Measurements from ENCODE around the gene ZNF410. TPM values are rescaled to one million over a fixed set of nuclear protein-coding genes. Genes with fewer than 3 reads are reported as not detected.
"Not testable (repeated sequence)": the region's sequence is repeated elsewhere in the genome, so short reads cannot be mapped to it uniquely, and the experiment has no call there.

The ZNF410 gene
- total RNA-seq, 3 donors from 2014 or later (not counting 1 experiment from before 2014, with no cell fraction given), result 111 to 118 (median 113) TPM

DNA sequence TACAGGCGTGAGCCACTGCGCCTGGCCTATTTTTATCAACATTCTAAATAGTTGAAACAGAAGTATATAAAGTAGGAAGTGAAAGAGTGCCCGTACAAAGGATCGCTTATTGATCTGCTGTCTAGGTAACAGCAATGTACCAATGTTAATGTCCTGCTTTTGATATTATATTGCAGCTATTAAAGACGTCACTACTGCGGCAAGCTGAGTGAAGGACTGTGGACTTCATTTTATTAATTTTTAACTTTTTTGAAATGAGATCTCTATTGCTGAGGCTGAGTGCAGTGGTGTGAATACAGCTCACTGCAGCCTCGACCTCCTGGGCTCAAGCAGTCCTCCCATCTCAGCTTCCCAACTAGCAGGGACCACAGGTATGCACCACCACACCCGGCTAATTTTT lies 24.2 kb upstream of the ZNF410 start:
- H3K4me1 Mint-ChIP-seq, result no peaks in the 10 kb centered on the region
- Histone ChIP-seq H3K9me3 (ENCODE audit: control insufficient read depth, insufficient read depth, low read length) (no peaks in the 10 kb centered on the region), H3K4me3 (ENCODE audit: low read length) (no peak overlapping the region), H3K4me1 (ENCODE audit: control insufficient read depth, insufficient read depth, low read length) (no peaks in the 10 kb centered on the region), H3K36me3 (ENCODE audit: control insufficient read depth, insufficient read depth, low read length) (no peaks in the 10 kb centered on the region), H3K27me3 (ENCODE audit: control insufficient read depth, insufficient read depth, low read length) (no peaks in the 10 kb centered on the region), H3K27ac (ENCODE audit: low read length) (no peak overlapping the region)
- H3K9me3 Mint-ChIP-seq, result no peaks in the 10 kb centered on the region
- intact Hi-C loops (cut with micrococcal nuclease), result no loop called here
- no peaks in the 10 kb centered on the region for H3K27me3 Mint-ChIP-seq (ENCODE audit: low read depth in 2 of 2)
- H3K4me3 Mint-ChIP-seq, result no peak overlapping the region
- no peak for ATAC-seq
- 94% methylated on average over 6 of the region's 8 CpGs for WGBS (ENCODE audit: insufficient coverage)
- TF ChIP-seq, protein P1, sequence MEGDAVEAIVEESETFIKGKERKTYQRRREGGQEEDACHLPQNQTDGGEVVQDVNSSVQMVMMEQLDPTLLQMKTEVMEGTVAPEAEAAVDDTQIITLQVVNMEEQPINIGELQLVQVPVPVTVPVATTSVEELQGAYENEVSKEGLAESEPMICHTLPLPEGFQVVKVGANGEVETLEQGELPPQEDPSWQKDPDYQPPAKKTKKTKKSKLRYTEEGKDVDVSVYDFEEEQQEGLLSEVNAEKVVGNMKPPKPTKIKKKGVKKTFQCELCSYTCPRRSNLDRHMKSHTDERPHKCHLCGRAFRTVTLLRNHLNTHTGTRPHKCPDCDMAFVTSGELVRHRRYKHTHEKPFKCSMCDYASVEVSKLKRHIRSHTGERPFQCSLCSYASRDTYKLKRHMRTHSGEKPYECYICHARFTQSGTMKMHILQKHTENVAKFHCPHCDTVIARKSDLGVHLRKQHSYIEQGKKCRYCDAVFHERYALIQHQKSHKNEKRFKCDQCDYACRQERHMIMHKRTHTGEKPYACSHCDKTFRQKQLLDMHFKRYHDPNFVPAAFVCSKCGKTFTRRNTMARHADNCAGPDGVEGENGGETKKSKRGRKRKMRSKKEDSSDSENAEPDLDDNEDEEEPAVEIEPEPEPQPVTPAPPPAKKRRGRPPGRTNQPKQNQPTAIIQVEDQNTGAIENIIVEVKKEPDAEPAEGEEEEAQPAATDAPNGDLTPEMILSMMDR (IDR thresholded peaks at IDR 0.05), result no peak
- DNase-seq, result no peak
- H3K27ac Mint-ChIP-seq, result no peak overlapping the region
- no peaks in the 10 kb centered on the region for H3K36me3 Mint-ChIP-seq

DNA sequence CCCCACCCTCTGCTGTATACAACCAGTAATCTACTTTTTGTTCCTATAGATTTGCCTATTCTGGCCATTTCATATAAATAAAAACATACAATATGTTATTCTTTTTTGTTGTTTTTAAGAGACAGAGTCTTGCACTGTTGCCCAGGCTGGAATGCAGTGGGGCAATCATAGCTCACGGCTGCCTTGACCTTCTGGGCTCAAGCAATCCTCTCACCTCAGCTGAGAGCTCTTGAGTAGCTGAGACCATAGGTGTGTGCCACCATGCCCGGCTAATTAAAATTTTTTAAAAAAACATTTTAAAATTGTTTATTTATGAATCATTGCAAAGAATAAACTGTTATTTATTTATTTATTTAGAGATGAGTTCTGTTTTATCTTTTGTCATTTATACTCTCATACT lies 23.4 kb upstream of the ZNF410 start:
- no peak for DNase-seq
- TF ChIP-seq, protein P1 (IDR thresholded peaks at IDR 0.05), result no peak
- Histone ChIP-seq H3K9me3 (ENCODE audit: control insufficient read depth, insufficient read depth, low read length) (no peaks in the 10 kb centered on the region), H3K4me1 (ENCODE audit: control insufficient read depth, insufficient read depth, low read length) (no peaks in the 10 kb centered on the region), H3K4me3 (ENCODE audit: low read length) (no peak overlapping the region), H3K27ac (ENCODE audit: low read length) (no peak overlapping the region), H3K36me3 (ENCODE audit: control insufficient read depth, insufficient read depth, low read length) (no peaks in the 10 kb centered on the region), H3K27me3 (ENCODE audit: control insufficient read depth, insufficient read depth, low read length) (no peaks in the 10 kb centered on the region)
- no peaks in the 10 kb centered on the region for H3K36me3 Mint-ChIP-seq
- no peaks in the 10 kb centered on the region for H3K4me1 Mint-ChIP-seq
- H3K4me3 Mint-ChIP-seq, result no peak overlapping the region
- no peak for ATAC-seq
- H3K27ac Mint-ChIP-seq, result no peak overlapping the region
- intact Hi-C loops (cut with micrococcal nuclease), result no loop called here
- no peaks in the 10 kb centered on the region for H3K9me3 Mint-ChIP-seq
- WGBS (ENCODE audit: insufficient coverage), result 89% methylated on average over 1 of the region's 2 CpGs
- no peaks in the 10 kb centered on the region for H3K27me3 Mint-ChIP-seq (ENCODE audit: low read depth in 2 of 2)

DNA sequence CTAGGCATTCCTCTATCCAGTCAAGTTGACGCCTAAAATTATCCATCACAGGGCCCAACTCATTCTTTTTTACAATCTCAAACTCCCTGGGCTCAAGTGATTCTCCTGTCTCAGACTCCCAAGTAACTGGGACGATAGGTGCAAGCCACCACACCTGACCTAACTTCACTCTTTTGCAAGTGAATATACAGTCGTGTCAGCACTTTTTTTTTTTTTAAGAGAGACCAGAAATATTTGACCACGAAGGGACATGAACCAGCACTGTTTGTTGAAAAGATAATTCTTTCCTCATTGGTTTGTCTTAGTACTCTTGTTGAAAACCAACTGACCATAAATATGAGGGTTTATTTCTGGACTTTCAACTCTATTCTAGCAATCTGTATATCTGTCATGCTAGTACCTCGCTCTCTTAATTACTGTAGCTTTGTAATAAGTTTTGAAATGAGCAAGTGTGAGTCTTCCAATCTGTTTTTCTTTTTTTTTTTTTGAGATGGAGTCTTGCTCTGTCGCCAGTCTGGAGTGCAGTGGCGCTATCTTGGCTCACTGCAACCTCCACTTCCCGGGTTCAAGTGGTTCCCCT lies 21.0 kb upstream of the ZNF410 start:
- Histone ChIP-seq H3K9me3 (ENCODE audit: control insufficient read depth, insufficient read depth, low read length) (no peaks in the 10 kb centered on the region), H3K27me3 (ENCODE audit: control insufficient read depth, insufficient read depth, low read length) (no peaks in the 10 kb centered on the region), H3K36me3 (ENCODE audit: control insufficient read depth, insufficient read depth, low read length) (no peaks in the 10 kb centered on the region), H3K4me1 (ENCODE audit: control insufficient read depth, insufficient read depth, low read length) (no peaks in the 10 kb centered on the region), H3K27ac (ENCODE audit: low read length) (no peak overlapping the region), H3K4me3 (ENCODE audit: low read length) (no peak overlapping the region)
- ATAC-seq, result no peak
- no peak overlapping the region for H3K27ac Mint-ChIP-seq
- H3K27me3 Mint-ChIP-seq (ENCODE audit: low read depth in 2 of 2), result no peaks in the 10 kb centered on the region
- TF ChIP-seq, protein P1 (IDR thresholded peaks at IDR 0.05), result no peak
- no peak overlapping the region for H3K4me3 Mint-ChIP-seq
- DNase-seq, result no peak
- H3K9me3 Mint-ChIP-seq, result no peaks in the 10 kb centered on the region
- no peaks in the 10 kb centered on the region for H3K4me1 Mint-ChIP-seq
- no peaks in the 10 kb centered on the region for H3K36me3 Mint-ChIP-seq
- 89% methylated on average over 5 of the region's 8 CpGs for WGBS (ENCODE audit: insufficient coverage)
- intact Hi-C loops (cut with micrococcal nuclease), result no loop called here

DNA sequence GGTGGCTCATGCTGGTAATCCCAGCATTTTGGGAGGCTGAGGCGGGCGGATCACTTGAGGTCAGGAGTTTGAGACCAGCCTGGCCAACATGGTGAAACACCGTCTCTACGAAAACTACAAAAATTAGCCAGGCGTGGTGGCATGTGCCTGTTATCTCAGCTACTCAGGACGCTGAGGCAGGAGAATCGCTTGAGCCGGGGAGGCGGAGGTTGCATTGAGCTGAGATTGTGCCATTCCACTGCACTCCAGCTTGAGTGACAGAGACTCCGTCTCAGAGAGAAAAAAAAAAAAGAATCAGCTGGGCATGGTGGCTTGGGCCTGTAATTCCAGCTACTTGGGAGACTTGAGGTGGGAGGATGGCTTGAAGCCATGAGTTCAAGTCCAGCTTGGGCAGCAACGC lies 16.9 kb upstream of the ZNF410 start:
- H3K4me3 Mint-ChIP-seq; DNase-seq; H3K4me3 ChIP-seq (ENCODE audit: low read length); H3K9me3 ChIP-seq (ENCODE audit: control insufficient read depth, insufficient read depth, low read length); H3K9me3 Mint-ChIP-seq; intact Hi-C loops (cut with micrococcal nuclease); H3K4me1 ChIP-seq (ENCODE audit: control insufficient read depth, insufficient read depth, low read length); H3K4me1 Mint-ChIP-seq; H3K36me3 Mint-ChIP-seq; H3K27ac ChIP-seq (ENCODE audit: low read length); ATAC-seq; H3K27ac Mint-ChIP-seq; H3K27me3 ChIP-seq (ENCODE audit: control insufficient read depth, insufficient read depth, low read length); H3K36me3 ChIP-seq (ENCODE audit: control insufficient read depth, insufficient read depth, low read length); H3K27me3 Mint-ChIP-seq (ENCODE audit: low read depth in 2 of 2): not testable (repeated sequence)
- WGBS (ENCODE audit: insufficient coverage), result 97% methylated on average over 10 of the region's 11 CpGs

Data from natural killer cell (primary cell).